ENCODE results near the gene SLC66A1.

Gene SLC66A1

GRCh38 chr1:19366599-19367536 is 54.7 kb downstream of the SLC66A1 start:
- no peak for DNase-seq

DNA sequence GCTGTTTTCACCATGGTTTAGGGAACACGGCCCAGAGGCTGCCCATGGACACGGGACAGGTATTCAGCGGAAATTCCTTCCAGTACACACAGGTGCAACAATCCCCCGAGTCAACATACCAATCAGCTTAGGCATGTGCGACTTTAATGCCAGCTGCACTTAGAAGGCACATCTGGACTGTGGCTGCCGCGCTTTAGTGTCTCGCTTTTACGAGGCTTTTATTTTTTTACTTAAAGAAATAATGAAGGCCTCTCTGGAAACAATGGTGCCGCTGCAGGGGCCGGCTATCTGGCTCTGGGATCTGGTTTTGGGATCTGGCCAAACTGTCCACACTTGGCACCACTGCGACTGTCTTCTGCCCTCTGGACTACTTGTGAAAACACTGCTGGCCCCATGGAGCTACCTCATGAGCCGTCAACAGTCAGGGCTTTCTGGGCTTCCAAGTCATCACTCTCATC is 55.5 kb downstream of the SLC66A1 start:
- DNase-seq: no peak

GRCh38 chr1:19368050-19368449 is 55.9 kb downstream of the SLC66A1 start:
- DNase-seq: no peak

DNA sequence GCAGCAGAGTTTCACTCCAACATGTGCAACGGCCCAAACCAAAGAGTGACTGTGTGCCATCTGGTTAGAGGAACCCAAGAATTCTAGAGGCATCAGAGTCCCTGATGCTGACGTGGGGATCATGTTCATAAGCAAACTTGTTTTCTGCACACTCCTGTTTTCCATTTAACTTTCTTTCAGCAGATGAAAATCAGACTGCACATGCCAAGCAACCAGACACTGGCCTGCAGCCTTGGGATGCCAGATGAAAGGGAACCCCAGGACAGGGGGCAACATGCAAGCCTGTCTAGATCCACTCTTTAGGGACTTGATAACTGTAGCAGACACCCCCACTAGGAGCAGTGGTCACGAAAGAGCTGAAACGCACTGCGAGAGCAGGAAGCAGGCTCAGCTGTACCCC is 56.8 kb downstream of the SLC66A1 start:
- no peak for DNase-seq

DNA sequence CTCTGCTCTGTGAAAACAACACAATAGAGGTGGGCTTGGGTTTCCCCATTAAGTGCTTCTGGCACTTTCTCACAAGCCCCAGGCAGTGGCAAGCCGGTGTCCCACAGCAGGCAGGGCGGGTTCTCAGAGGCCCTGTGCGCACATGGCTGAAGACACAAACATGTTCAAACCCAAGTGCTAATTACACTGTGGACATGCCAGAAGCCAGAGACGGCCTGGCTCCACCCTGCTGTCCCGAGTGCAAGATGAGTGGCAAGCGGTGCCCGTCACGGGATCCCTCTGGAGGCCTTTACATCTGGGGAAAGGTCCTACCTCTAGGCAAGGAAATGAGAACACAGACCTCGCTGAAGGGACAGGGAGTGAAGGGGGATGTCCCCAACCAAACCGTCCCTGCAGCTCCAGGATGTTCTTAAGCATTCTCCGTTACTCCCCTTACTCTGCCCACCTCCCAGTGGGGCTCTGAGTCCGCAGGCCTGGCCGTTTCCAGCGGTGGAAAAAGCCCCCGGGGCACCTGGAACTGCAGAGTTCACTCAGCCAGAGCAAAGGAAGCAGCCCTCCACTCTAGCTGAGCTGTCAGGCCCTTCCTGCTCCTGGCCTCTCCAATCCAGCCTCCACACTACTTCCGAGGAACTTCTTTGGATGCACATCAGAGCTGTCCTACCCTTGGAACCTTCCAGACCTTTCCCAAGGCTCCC is 57.4 kb downstream of the SLC66A1 start:
- DNase-seq: no peak

- no peak for DNase-seq
Measured at GRCh38 chr1:19370453-19371170, 58.5 kb downstream of the SLC66A1 start.

DNA sequence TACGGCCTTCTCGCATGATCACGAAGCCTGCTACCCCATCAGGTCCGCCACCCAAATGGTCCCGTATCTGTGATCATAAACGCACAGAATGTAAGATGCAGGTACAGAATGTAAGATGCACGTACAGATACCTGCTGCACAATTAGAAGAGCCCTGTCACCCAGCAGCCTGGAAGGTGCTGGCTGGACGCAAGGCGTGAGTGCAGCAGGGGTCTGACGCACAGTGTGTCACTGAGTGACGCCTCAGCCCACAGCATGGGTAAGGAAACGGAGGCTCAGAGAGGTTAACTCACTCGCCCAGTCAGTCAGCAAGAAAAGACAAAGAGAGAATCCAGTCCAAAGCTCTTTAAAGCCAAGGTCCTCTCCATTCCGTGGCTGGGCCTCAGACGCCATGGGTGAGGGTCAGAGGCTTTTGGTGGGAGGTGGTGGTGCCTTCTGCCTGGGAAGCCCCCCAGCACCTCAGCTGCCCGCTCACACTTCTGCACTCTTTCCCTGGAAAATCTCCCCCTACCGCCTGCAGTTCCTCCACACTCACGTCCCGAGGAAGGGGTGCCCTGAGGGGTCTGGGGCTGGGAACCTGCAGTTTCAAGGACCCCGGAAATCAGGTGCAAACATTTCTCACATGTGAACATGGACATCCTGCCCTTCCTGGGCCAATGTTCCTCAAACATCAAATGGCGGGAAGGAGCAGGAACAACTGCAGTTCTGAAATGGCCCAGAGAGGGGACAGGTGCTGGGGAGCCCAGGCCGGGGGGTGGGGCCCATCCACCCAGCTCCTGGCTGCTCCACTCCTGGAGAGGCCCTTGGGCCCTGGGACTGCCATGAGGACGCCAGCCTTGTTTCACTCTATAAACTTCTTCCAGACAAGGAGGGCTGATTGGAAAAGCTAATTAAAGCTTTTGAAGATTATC is 59.4 kb downstream of the SLC66A1 start:
- no peak for DNase-seq

- DNase-seq: no peak
Measured at GRCh38 chr1:19372136-19372514, 60.0 kb downstream of the SLC66A1 start.

DNA sequence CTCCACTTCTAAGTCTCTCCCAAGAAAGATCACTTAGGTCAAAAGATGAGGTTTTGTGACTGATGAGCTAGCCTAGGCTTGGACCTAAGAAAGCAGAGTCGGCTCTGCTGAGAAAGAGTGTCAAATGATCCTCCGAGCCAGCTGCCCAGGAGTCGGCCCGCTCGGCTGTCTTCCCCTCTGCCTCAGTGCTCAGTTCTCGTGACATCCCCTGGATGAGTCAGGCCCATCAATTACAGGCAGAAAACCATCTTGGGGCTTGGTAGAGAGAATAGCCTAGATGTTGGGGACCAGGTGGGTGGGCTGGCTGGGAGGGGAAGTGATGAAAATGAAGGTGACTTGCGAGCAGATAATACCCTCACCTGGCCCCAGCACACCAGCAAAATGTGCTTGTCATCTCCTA is 60.5 kb downstream of the SLC66A1 start:
- DNase-seq: no peak

DNA sequence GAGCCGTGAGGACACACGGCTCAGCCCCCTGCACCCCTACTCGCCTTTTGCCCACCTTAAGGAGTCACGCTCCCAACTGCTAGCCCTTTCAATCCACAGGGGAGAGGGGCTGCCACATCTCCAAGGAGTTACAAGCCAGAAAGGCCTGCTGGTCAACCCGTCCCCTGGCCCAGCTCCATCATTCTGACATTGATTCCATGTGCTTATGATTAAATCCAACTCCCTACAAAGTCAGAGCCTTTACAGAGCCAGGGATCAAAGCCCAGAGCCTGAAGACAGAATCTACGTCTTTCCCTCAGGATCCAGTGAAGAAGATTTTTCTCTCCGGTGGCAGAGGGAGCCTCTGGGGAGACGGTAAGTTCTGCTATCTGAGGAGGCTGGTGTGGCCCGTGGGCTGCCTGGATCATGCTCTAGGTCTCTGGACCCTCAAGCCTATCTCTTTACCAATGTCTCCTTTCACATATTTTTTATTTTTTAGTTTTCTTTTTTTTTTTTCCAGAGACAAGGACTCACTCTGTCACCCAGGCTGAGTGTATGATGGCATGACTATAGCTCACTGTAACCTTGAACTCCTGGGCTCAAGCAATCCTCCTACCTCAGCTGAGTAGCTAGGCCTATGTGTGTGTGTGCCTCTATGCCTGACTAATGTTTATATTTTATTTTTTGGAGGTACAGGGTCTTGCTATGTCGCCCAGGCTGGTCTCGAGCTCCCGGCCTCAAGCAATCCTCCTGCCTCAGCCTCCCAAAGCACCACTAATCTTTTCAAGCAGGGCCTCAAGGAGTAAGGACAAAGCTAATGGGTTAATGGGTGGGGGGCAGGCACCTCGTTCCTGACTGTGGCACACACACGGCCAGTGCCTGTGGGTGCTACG is 61.3 kb downstream of the SLC66A1 start:
- DNase-seq: no peak

DNA sequence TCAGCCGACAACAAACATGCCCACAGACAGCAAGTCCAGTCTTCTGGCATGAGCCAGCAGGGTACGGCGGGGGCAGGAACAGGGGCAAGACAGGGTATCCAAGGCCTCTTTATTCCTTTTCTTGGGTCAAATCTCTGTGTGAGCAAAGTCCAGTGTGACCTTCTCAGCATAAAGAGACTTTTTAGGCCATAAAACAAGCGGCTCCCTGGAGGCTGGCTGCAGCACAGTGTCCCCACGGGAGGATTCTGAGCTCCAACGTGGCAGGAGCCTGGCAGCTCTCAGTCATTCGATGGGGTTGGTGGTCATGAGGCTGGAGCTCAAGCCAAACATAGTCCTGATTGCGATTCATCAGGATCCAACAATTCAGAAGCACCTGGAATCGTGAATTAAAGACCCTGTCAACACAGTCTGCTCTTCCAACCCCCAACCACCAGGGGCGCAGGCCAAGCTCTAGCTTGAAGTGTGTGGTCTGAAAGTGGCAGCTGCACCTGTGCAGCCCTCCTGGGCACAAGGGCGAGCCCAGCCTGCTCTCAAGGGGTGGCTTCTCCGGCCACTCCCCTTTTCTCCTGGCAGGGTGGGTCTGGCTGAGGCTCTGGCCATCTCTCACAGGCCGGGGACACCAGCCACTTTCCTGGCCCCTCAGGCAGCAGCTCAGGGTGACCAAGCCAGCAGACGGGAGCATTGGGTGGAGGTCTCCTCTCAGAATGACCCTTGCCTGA is 62.1 kb downstream of the SLC66A1 start:
- DNase-seq: no peak

GRCh38 chr1:19374926-19375325 is 62.8 kb downstream of the SLC66A1 start:
- DNase-seq: no peak

DNA sequence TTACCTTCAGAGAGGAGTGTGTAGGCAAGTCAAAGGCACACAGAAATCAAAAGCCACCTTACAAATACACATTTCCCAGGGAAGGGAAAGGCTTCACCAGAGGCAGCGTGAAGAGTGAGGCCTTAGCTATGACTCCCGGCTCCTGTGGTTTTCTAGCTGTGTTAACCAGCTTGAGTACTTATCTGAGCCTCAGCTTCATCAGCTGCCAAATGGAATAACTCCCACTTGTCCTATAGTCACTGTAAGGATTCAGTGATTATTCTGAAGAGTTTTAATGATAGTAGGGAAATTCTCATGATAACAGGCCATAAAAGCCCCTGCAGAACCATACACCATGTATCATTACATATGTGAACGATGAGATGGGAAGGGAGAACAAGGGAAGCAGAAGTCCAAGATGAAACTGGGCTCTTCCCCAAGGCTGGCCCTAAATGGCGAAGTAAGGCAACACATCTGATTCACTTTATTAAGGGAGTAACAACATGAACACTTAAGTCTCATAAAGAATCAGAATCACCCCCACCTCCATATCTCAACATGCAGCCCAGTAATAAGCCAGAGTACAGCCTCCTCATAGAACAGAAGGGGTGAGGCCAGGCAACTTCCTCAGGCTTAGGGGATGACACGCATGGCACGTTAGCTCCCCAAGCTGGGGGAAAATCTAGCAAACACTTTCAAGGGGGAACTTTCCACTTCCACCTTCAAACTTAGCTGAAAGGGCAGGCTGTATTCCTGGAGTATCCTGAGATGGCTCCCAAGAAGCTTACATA is 63.7 kb downstream of the SLC66A1 start:
- no peak for DNase-seq

GRCh38 chr1:19376428-19377372 is 64.6 kb downstream of the SLC66A1 start:
- DNase-seq: no peak

DNA sequence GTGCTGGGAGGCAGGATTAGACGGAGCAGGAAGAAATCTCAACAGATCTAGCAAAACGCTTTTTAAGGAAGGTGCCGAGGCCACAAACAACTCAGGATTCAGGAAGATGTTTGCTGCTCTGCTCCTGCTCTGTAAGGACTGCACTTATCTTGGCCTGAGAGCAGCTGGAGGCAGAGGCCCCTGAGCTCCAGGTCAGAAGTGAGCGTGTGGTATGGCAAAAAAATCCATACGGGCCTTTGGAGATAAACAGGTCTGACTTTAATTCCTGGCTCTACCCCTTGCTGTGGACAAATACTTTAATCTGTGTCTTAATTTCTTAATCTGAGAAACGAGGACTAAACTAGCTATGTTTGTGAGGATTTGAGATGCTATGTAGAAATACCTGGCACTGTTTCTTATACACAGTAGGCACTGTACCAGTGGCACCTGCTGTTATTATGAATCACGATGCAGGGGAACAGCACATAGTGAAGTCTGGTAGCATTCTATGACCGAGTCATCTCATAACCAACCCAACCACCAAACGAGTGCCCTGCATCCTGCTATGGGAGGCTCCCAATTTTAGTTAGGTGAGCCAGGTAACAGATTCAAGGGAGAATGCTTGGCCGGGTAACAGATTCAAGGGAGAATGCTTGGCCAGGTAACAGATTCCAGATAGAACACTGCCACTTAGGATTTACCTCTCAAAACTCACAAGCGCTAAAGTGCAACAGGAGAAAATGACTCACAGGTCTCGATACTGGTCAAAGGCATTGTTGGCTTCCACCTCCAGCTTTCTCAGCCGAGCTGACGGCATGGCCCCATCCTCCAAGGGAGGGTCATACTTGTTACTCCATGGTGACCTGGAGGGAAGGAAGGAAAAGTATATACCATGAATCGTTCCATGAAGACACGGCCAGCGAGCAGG is 65.9 kb downstream of the SLC66A1 start:
- no peak for DNase-seq

Data from OCI-M1 (cell line).